HG03457 (cell line): ENCODE measurements around the gene NAALADL2.

Source experiments
- ATAC-seq: cut with Tn5 transposase; IDR thresholded peaks from one replicate; pipeline ENCODE4 v1.9.1; 2021; ENCODE audit warnings: moderate number of reproducible peaks; ENCODE audit not compliant: unreplicated experiment

Gene NAALADL2

DNA sequence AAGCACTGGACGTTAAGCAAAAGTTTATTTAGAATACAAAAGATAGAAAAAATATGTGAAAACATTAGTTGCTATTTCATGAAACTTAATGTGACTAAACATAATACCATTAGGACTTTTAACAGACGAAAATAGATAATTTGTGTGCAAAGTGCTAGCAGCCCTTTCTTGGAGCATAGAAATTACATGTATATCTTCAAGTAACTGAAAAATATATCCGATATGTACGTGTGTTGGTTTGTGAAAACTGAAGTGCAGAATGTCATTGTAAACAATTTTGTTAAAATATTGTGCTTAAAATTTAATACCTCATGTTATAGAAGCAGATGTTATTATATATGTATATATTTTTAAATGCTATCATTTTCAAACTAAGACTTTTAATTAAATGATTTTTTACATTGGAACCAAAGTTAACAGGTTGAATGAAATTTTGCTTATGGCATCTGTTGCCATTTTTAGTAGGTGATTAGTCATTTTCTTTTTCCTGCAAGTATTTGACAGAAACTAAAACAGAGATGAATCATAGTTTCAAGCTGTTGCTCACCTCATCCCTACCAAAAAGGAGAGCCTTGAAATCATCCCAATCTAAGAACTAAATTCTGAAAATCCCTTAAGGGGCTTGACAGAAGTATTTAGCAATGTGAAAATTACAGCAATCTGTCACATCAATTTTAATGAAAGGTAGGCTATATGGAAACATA is 334.8 kb downstream of the NAALADL2 start:
- ATAC-seq, result no peak

GRCh38 chr3:175198991-175199783 is 340.1 kb downstream of the NAALADL2 start:
- no peak for ATAC-seq

GRCh38 chr3:175199961-175200360 is 340.8 kb downstream of the NAALADL2 start:
- no peak for ATAC-seq

DNA sequence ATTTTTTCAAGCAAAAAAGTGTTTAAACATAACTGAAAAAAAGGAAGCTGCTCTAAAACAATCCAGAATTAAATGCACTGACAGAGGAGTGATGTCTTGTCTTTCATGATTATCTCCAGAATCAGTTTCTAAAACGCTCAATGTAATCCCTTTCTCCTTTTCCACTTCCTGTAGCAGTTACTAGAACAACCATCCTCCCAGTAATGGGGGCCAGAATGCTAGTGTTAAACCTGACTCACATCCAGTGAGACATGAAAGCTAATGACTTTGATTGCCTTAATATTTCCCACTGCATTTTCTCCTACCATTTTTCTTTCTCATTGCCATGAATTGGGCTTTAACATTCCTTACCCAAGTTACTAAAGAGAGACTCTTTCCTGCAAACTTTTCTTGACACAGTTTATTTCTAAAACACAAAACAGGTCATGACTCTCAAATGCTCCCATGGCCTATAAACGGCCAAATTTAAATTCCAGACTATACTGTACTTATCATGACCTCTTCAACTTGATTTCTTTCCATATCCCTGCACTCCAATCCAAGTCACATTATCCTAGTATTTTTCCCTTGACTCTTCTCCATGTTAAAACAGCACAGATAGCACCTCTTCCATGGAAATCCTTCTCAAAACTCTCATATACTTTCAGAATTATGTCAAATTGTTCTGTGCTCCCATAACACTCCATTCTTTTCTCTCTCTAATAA is 341.4 kb downstream of the NAALADL2 start:
- ATAC-seq, result no peak

DNA sequence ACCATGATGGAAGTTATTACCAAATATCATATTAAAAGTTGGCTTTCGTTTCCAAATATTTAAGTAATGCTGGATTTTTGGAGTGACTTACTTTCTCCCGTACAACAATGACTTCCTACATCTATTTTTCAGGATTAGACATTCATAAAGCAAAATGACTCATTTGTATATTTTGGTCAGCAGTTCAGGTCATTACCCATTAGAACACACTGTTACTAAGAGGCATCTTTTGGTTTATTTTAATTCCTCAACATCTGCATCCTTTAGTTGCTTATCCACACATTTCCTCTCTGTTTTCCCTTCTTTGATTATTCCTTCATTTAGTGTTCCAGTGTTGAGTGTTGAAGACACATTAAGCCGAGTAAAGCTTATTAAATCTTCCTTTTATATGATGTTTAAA is 348.2 kb downstream of the NAALADL2 start:
- no peak for ATAC-seq

- ATAC-seq, result no peak
Measured at GRCh38 chr3:175208326-175208725, 349.2 kb downstream of the NAALADL2 start.

- ATAC-seq, result no peak
Measured at GRCh38 chr3:175211466-175211865, 352.3 kb downstream of the NAALADL2 start.

DNA sequence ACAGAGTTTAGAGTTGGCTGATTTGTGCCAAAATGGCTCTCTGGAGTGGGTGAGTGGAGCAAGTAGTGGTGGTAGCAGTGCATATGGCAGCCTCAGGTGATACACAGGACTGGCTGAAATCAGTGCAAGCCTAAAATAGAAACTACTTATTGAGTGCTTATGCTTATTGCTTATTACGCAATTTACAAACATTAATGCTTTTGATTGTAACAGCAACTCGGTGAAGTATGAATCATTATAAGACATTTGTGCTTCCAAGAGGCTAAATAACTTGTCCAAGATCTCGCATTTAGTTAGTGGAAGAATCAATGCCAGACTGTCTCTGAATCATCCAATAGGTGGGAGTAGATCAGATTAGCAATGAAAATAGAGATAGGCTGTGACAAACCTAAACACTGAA is 353.8 kb downstream of the NAALADL2 start:
- ATAC-seq, result no peak

DNA sequence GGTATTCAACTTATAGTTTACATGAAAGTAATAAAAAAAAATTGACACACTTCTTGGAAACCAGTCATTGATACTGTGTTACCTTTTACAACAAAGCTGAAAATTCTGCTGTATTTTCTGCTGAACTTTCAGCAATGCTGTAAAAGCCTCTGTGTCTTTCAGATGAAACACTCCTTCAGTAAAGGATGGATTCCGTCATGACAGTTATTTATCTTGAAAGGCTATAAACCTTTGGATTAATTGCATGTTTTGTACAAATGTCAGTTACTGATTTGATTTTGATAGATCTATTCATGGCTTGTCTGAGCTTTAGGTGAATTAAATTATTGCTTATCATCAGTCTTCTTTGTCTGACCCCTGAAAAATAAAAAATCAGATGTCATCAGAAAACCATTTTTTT is 355.1 kb downstream of the NAALADL2 start:
- no peak for ATAC-seq

DNA sequence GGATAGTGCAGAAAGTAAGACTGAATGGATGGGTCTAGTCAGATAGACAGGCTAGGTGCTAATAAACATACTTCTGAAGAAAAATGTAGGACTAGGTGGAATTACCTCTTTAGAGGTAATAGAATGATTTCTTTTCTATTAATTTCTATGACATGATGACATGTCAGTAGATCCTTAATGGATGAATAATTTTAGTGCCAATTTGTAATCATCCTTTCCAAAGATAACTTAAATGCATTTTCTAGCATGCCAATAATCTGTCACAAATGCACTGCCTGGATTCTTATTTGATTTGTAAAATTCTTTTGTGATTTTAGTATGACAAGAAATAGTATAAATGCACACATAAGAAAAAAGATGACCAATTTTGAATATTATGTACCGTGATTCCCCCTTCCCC is 356.7 kb downstream of the NAALADL2 start:
- no peak for ATAC-seq

DNA sequence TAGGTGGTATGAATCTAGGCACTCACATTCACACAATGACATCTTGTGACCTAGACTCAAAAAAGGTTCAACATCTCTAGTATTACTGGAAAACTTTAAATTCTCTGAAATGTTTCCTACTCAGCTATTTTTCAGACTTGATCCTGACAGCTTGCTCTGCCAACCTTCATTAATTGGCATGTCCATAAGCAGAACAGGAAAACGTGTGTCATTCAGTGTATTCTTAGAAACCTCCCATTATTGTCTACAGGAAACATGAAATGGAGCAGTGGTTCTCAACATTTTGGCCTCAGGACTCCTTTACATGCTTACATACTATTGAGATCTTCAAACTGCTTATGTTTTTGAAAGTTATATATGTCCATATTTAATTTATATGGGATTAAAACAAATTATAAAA is 363.2 kb downstream of the NAALADL2 start:
- no peak for ATAC-seq

GRCh38 chr3:175224051-175224450 is 364.9 kb downstream of the NAALADL2 start:
- ATAC-seq, result no peak

DNA sequence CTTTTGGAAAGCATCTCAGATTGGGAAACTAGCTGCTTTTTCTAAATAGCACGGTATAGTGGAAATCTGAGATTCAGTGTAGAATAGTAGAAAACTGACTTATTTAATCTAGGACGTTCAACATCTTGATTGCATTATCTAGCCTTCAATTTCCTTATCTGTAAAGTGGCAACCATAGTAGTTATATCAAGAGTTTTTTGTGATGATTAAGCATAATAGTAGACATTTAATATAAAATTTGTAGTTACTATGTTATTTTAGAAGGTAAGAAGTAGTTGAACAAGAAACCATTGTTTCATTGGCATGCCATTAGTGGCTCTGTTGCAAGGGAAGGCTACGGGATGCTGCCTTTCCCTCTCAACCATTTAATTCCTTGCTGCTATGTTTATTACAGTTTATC is 367.3 kb downstream of the NAALADL2 start:
- no peak for ATAC-seq

GRCh38 chr3:175227126-175227525 is 368.0 kb downstream of the NAALADL2 start:
- ATAC-seq, result no peak

DNA sequence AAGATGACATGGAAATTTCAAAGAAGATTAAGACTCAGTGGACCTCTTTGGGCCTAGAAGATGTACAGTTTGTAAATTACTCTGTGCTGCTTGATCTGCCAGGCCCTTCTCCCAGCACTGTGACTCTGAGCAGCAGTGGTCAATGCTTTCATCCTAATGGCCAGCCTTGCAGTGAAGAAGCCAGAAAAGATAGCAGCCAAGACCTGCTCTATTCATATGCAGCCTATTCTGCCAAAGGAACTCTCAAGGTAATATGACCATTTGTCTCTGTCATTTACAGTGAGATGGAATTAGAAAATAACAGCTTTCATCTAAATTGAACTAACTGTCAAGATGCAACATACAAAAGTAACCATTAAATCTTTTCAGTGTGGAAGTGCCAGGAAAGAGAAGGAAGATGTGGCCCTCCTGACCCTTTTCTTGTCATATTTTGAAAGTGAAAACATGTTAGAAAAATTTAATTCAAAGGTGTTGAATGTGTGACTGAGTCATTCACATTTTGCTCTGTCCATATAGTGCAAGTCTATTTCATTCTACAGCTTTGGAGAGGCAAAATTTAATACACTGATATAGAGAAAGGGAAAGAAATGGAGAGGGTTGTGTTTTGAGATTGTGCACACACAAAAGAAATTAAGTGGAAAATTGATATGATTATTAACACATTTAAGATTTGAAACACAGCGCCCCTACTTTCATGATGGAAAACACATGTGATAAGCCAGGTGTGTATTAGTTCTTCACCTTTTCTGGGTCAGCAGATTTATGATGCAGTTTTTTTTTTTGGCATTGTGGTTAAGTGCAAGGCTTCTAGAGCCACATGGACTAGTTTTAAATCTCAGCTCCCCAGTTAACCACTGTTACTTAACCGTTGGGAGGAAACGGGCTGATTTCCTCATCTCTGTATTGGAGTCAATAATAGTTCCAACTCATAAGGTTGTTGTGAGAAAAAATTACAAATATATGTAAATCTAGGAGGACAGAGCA is 375.1 kb downstream of the NAALADL2 start:
- ATAC-seq, result no peak

GRCh38 chr3:175238801-175239200 is 379.7 kb downstream of the NAALADL2 start:
- ATAC-seq, result no peak

GRCh38 chr3:175240921-175241320 is 381.8 kb downstream of the NAALADL2 start:
- no peak for ATAC-seq

- ATAC-seq, result no peak
Measured at GRCh38 chr3:175242243-175242642, 383.1 kb downstream of the NAALADL2 start.

- no peak for ATAC-seq
Measured at GRCh38 chr3:175246234-175246633, 387.1 kb downstream of the NAALADL2 start.

DNA sequence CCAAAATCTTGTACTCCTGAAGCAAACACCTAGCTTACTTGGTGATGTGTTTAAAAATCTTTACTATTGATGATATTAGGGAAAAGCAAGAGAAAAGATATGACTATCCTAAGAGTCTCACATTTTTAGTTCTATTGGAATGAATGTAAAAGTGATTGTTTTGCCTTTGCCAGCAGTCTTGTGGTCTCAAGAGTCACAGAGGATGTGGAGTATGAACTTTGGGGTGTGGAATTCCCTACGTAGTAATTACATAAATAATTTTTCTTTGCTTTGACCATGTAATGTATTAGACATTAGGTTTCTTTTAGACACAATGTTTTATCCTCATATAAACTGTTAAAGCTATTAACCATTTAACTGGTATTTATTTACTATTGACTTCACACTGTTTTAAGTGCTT is 387.6 kb downstream of the NAALADL2 start:
- no peak for ATAC-seq

DNA sequence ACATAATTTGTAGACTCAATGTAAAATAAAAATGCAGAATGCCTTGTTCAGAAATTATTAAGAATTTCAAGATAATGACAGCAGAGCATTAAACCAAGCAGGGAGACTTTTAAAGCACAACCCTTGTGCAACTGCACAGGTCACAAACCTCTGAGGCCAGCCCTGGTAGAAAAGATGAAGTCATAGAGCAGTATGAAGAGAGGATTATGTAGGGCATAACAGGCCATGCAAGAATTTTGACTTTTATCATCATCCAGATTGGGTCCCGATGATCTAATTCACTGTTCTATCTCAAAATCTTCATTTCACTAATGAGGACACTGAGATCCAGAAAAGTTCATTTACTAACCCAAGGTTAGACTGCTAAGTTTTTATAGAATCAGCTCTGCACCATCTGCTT is 388.5 kb downstream of the NAALADL2 start:
- ATAC-seq, result no peak
